Vagina (tissue), 2 donors: ENCODE data around the gene PRMT2.

Source experiments
- CTCF ChIP-seq, 3 experiments: fragments of 450-650 bp in 2 of 3; fragments of 200-600 bp in 1 of 3; sonication (generic) in 1 of 3; IDR thresholded peaks; one replicate each; pipeline ENCODE4 v1.5.1; 2017 to 2019; ENCODE audit warnings: antibody characterized with exemption in 3 of 3, mild to moderate bottlenecking in 2 of 3, moderate library complexity in 2 of 3
- POLR2A ChIP-seq, 2 donors: fragments of 450-650 bp; IDR thresholded peaks; one replicate each; pipeline ENCODE4 v1.6.1; 2017; ENCODE audit warnings: antibody characterized with exemption in 2 of 2, mild to moderate bottlenecking in 2 of 2, moderate library complexity in 2 of 2

GRCh38 chr21:46666941-46667740 is 31.7 kb downstream of the PRMT2 start:
- no peak for TF ChIP-seq CTCF (IDR thresholded peaks at IDR 0.05)
- TF ChIP-seq POLR2A (IDR thresholded peaks at IDR 0.05), result no peak
